ENCODE data around the gene GLUL. TPM values are rescaled to one million over a fixed set of nuclear protein-coding genes. Genes with fewer than 3 reads are reported as not detected.

The GLUL gene
- polyA plus RNA-seq, 2 of the 4 experiments (the other 2 are of a cell fraction), result 26.9 to 33.0 TPM

DNA sequence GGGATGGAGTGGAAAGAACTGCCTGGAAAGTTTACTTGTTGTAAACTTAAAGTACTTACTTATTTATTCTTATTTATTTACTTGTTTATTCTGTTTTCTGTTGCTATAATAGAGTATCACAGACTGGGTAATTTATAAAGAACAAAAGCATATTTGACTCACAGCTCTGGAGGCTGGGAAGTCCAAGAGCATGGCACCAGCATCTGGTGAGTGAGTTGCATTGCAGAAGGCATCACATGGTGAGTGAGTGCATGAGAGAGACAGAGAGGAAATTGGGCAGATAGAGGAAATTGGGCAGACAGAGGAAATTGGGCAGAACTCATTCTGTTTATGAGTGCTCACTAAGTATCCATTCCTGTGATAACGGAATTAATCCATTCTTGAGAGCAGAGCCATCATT, 46.7 kb upstream of the GLUL start:
- DNase-seq (ENCODE audit: low read depth in 1 of 2, low spot score in 1 of 2) (no peak), FAIRE-seq (no peak), ATAC-seq (no peak)
- Histone ChIP-seq H3K9me3 (no peaks in the 10 kb centered on the region), H3K4me2 (no peak overlapping the region), H3K4me3 (no peak overlapping the region), H3K27ac (no peak overlapping the region), H3K4me1 (no peaks in the 10 kb centered on the region)
- ChIA-PET POLR2A (no interaction called here), CTCF (no interaction called here)
- TF ChIP-seq RCOR1 (IDR thresholded peaks at IDR 0.05; ENCODE audit: low read depth, low read length) (no peak), USF2 (IDR thresholded peaks at IDR 0.05) (no peak), NR3C1 (IDR thresholded peaks at IDR 0.05) (no peak), FOSB (CRISPR knock-in tag; IDR thresholded peaks at IDR 0.05) (no peak), RAD21 (conservative IDR thresholded peaks at IDR 0.05 in 1 of 2, IDR thresholded peaks at IDR 0.05 in 1 of 2) (no peak), EHMT2 (IDR thresholded peaks at IDR 0.05; ENCODE audit: low read depth) (no peak), HOXB13 (CRISPR knock-in tag; IDR thresholded peaks at IDR 0.05; ENCODE audit: low read depth) (no peak), JUN (IDR thresholded peaks at IDR 0.05) (no peak)
- TF ChIP-seq, protein P1, sequence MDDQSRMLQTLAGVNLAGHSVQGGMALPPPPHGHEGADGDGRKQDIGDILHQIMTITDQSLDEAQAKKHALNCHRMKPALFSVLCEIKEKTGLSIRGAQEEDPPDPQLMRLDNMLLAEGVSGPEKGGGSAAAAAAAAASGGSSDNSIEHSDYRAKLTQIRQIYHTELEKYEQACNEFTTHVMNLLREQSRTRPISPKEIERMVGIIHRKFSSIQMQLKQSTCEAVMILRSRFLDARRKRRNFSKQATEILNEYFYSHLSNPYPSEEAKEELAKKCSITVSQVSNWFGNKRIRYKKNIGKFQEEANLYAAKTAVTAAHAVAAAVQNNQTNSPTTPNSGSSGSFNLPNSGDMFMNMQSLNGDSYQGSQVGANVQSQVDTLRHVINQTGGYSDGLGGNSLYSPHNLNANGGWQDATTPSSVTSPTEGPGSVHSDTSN (IDR thresholded peaks at IDR 0.05), result no peak
- 0% methylated on average over 1 of the region's 1 CpG for WGBS (ENCODE audit: missing lambda C conversion rate)

DNA sequence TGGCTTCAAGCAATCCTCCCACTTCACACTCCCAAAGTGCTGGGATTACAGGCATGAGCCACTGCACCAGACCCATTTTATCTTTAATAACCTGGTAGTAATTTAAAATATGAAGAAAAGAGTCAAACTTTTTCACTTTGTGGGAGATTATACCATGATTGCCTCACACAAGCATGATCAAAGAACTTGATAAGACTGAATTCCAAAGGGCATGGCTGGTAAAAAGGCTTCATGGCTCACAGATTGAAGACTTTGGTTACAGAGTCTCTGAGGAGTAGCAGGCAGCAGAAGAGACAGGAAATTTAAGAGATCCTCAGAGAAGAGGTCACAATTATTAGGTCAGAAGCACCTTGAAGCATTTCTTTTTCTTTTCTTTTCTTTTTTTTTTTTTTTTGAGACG, 42.0 kb upstream of the GLUL start:
- Histone ChIP-seq H3K27ac (no peak overlapping the region), H3K4me2 (no peak overlapping the region), H3K4me1 (no peaks in the 10 kb centered on the region), H3K9me3 (no peaks in the 10 kb centered on the region), H3K4me3 (no peak overlapping the region)
- FAIRE-seq, result no peak
- DNase-seq (ENCODE audit: low read depth in 1 of 2, low spot score in 1 of 2), result no peak
- WGBS (ENCODE audit: missing lambda C conversion rate), result 83% methylated on average over 1 of the region's 1 CpG
- ChIA-PET CTCF (interaction anchor here (0.6 kb wide), 1 partner anchor 27 kb away, joined by 3 read pairs; no protein-coding TSS in a partner anchor), POLR2A (no interaction called here)
- no peak for ATAC-seq
- no peak for TF ChIP-seq ESRRA (IDR thresholded peaks at IDR 0.05; ENCODE audit: borderline replicate concordance, low read length)
- TF ChIP-seq KDM5A (IDR thresholded peaks at IDR 0.05), result no peak
- no peak for TF ChIP-seq MAZ (IDR thresholded peaks at IDR 0.05; ENCODE audit: borderline replicate concordance, low read depth, low read length)
- TF ChIP-seq KDM1A (IDR thresholded peaks at IDR 0.05; ENCODE audit: low read depth), result no peak
- no peak for TF ChIP-seq RCOR1 (IDR thresholded peaks at IDR 0.05; ENCODE audit: low read depth, low read length)

GRCh38 chr1:182431278-182431677, 39.7 kb upstream of the GLUL start:
- ChIA-PET CTCF (interaction anchor here (1.0 kb wide), 1 partner anchor 14 kb away, joined by 4 read pairs; no protein-coding TSS in a partner anchor), POLR2A (no interaction called here)
- no peaks in the 10 kb centered on the region for H3K9me3 ChIP-seq
- WGBS (ENCODE audit: missing lambda C conversion rate), result 60% methylated on average over 7 of the region's 7 CpGs
- TF ChIP-seq, protein P2, sequence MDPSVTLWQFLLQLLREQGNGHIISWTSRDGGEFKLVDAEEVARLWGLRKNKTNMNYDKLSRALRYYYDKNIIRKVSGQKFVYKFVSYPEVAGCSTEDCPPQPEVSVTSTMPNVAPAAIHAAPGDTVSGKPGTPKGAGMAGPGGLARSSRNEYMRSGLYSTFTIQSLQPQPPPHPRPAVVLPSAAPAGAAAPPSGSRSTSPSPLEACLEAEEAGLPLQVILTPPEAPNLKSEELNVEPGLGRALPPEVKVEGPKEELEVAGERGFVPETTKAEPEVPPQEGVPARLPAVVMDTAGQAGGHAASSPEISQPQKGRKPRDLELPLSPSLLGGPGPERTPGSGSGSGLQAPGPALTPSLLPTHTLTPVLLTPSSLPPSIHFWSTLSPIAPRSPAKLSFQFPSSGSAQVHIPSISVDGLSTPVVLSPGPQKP (IDR thresholded peaks at IDR 0.05; ENCODE audit: low read depth, low read length), result no peak
- no peak for TF ChIP-seq ESRRA (IDR thresholded peaks at IDR 0.05; ENCODE audit: borderline replicate concordance, low read length)
- no peak for TF ChIP-seq E2F6 (IDR thresholded peaks at IDR 0.05; ENCODE audit: borderline replicate concordance, low read depth)
- no peak for TF ChIP-seq CEBPB (IDR thresholded peaks at IDR 0.05)
- TF ChIP-seq KDM5A (IDR thresholded peaks at IDR 0.05), result no peak
- no peak for TF ChIP-seq BCL3 (IDR thresholded peaks at IDR 0.05)
- TF ChIP-seq JUNB (IDR thresholded peaks at IDR 0.05), result no peak
- TF ChIP-seq NR3C1 (IDR thresholded peaks at IDR 0.05), result no peak
- TF ChIP-seq ATOH8 (CRISPR knock-in tag; IDR thresholded peaks at IDR 0.05; ENCODE audit: low read depth), result no peak
- no peak for TF ChIP-seq EP300 (IDR thresholded peaks at IDR 0.05)
- TF ChIP-seq, protein P1 (IDR thresholded peaks at IDR 0.05), result no peak
- no peak for TF ChIP-seq FOSB (CRISPR knock-in tag; IDR thresholded peaks at IDR 0.05)
- no peak for TF ChIP-seq HOXB5 (CRISPR knock-in tag; IDR thresholded peaks at IDR 0.05)
- TF ChIP-seq ZC3H11A (IDR thresholded peaks at IDR 0.05), result no peak
- no peak for TF ChIP-seq CBX2 (IDR thresholded peaks at IDR 0.05; ENCODE audit: borderline replicate concordance, low read depth)
- no peak for TF ChIP-seq GATA3 (IDR thresholded peaks at IDR 0.05; ENCODE audit: borderline replicate concordance)
- H3K4me3 ChIP-seq, result no peak overlapping the region
- H3K4me2 ChIP-seq, result no peak overlapping the region
- no peak for FAIRE-seq
- no peak for DNase-seq (ENCODE audit: low read depth in 1 of 2, low spot score in 1 of 2)
- no peak overlapping the region for H3K27ac ChIP-seq
- ATAC-seq, result no peak
- no peaks in the 10 kb centered on the region for H3K4me1 ChIP-seq
